ENCODE results near the gene KCNE1.
"Not testable (repeated sequence)": the region's sequence is repeated elsewhere in the genome, so short reads cannot be mapped to it uniquely, and the experiment has no call there.

GRCh38 chr21:34427339-34427738, 84.7 kb downstream of the KCNE1 start:
- not testable (repeated sequence) for TF ChIP-seq POLR2AphosphoS5 (IDR thresholded peaks at IDR 0.05; ENCODE audit: borderline replicate concordance, low read depth, low read length); EZH2 (IDR thresholded peaks at IDR 0.05); FOXP2 (optimal IDR thresholded peaks at IDR 0.05; ENCODE audit: control extremely low read depth, extremely low read length, insufficient read depth)

Data from SK-N-MC (cell line).